GM23248 (cell line): ENCODE results near the gene HDAC8. TPM values are rescaled to one million over a fixed set of nuclear protein-coding genes. Genes with fewer than 3 reads are reported as not detected.
A peak's percentile ranks its signal among the peaks of the same experiment; 100 is the strongest.

Experiments used
- DNase-seq: peaks from one replicate; pipeline ENCODE4 v3.0.0-alpha.2; 2015
- H2AFZ ChIP-seq: fragments of 200-600 bp; sonication (generic); 2 replicates; pipeline ENCODE4 v1.6.1; 2016; ENCODE audit warnings: antibody characterized with exemption
- H3F3A ChIP-seq: fragments of 200-600 bp; sonication (generic); 2 replicates; pipeline ENCODE4 v1.6.1; 2016; ENCODE audit warnings: mild to moderate bottlenecking, antibody characterized with exemption, mixed run types; ENCODE audit not compliant: insufficient read depth
- H3K27ac ChIP-seq: fragments of 200-600 bp; sonication (generic); 2 replicates; pipeline ENCODE4 v1.5.1; 2016; ENCODE audit warnings: mild to moderate bottlenecking
- H3K27me3 ChIP-seq: fragments of 200-600 bp; sonication (generic); replicated peaks from 2 replicates; pipeline ENCODE4 v1.6.1; 2016; ENCODE audit warnings: mild to moderate bottlenecking; ENCODE audit not compliant: insufficient read depth
- H3K36me3 ChIP-seq: fragments of 200-600 bp; sonication (generic); 2 replicates; pipeline ENCODE4 v1.6.1; 2016; ENCODE audit warnings: low read depth, mild to moderate bottlenecking
- H3K4me1 ChIP-seq: fragments of 200-600 bp; sonication (generic); 2 replicates; pipeline ENCODE4 v1.6.1; 2016; ENCODE audit warnings: mild to moderate bottlenecking; ENCODE audit not compliant: insufficient read depth
- H3K4me2 ChIP-seq: fragments of 200-600 bp; sonication (generic); one replicate; pipeline ENCODE4 v1.6.1; 2016; ENCODE audit warnings: mild to moderate bottlenecking; ENCODE audit not compliant: unreplicated experiment
- H3K4me3 ChIP-seq: fragments of 200-600 bp; sonication (generic); 2 replicates; pipeline ENCODE4 v1.5.1; 2016; ENCODE audit warnings: mild to moderate bottlenecking
- H3K79me2 ChIP-seq: fragments of 200-600 bp; sonication (generic); 2 replicates; pipeline ENCODE4 v1.6.1; 2016; ENCODE audit warnings: mild to moderate bottlenecking; ENCODE audit not compliant: insufficient read depth
- H3K9ac ChIP-seq: fragments of 200-600 bp; sonication (generic); 2 replicates; pipeline ENCODE4 v1.6.1; 2016; ENCODE audit warnings: mild to moderate bottlenecking
- H3K9me2 ChIP-seq: fragments of 200-600 bp; sonication (generic); 2 replicates; pipeline ENCODE4 v1.6.1; 2016; ENCODE audit warnings: mixed run types, mild to moderate bottlenecking, moderate library complexity; ENCODE audit not compliant: insufficient read depth
- H3K9me3 ChIP-seq: fragments of 200-600 bp; sonication (generic); one replicate; pipeline ENCODE4 v1.6.1; 2017; ENCODE audit warnings: low read depth
- H4K20me1 ChIP-seq: fragments of 200-600 bp; sonication (generic); 2 replicates; pipeline ENCODE4 v1.6.0; 2016; ENCODE audit not compliant: insufficient read depth
- EZH2 ChIP-seq: fragments of 200-600 bp; sonication (generic); IDR thresholded peaks from 2 replicates; pipeline ENCODE4 v1.6.1; 2018; ENCODE audit warnings: antibody characterized with exemption, mild to moderate bottlenecking; ENCODE audit not compliant: insufficient read depth, poor library complexity, severe bottlenecking
- EZH2phosphoT487 ChIP-seq: fragments of 200-600 bp; sonication (generic); IDR thresholded peaks from 2 replicates; pipeline ENCODE4 v1.6.1; 2018; ENCODE audit warnings: antibody characterized with exemption, moderate library complexity, mild to moderate bottlenecking, low read depth; ENCODE audit not compliant: insufficient read depth
- WGBS, 2 experiments: methylation state at CpG; one replicate each; pipeline ENCODE4 v1.1.6; 2015 to 2017; ENCODE audit warnings: low lambda C conversion rate in 2 of 2, low coverage in 1 of 2; ENCODE audit errors: missing lambda C conversion rate in 2 of 2; 5-methylcytosine and 5-hydroxymethylcytosine counted together
- in situ Hi-C: fragments of 300-500 bp; cut with MboI; formaldehyde crosslinking; loops from 2 replicates; pipeline ENCODE4 v1.15.0; 2020
- polyA plus RNA-seq: library from polyadenylated mRNA; unstranded; fragments of >200 nt; fragmentation: Nextera tagmentation; extraction: Ambion mirVana; gene quantifications from 2 replicates; pipeline ENCODE4 v1.2.1, GENCODE V29; 2016
- total RNA-seq: library from RNA; depleted of rRNA; stranded (reverse); fragments of >200 nt; shearing (Covaris generic); gene quantifications from 2 replicates; pipeline ENCODE4 v1.2.3, GENCODE V29; 2014

Gene HDAC8
- total and polyA plus RNA-seq, 2 experiments from 2014 or later = 20.0 to 20.4 TPM

- WGBS, 2 experiments = 88 to 100% methylated on average over 6 to 9 of the region's 9 CpGs
- in situ Hi-C loops = no loop called here
Measured at GRCh38 chrX:72301781-72302180, 270.9 kb downstream of the HDAC8 start.

GRCh38 chrX:72299891-72300630 is 272.6 kb downstream of the HDAC8 start:
- Histone ChIP-seq H3K27ac (no peak overlapping the region), H3K4me2 (no peak overlapping the region), H3K27me3 (0 out of 2 replicates have a peak, but pooled peaks cover 9% of the 10 kb centered on the region), H3K4me3 (no peak overlapping the region), H3K36me3 (no peaks in the 10 kb centered on the region), H4K20me1 (no peaks in the 10 kb centered on the region), H3K9me2 (no peaks in the 10 kb centered on the region), H2AFZ (no peak overlapping the region), H3K9ac (no peak overlapping the region), H3K4me1 (no peaks in the 10 kb centered on the region), H3F3A (no peaks in the 10 kb centered on the region), H3K9me3 (no peaks in the 10 kb centered on the region), H3K79me2 (no peaks in the 10 kb centered on the region)
- in situ Hi-C loops = loop anchor here (25.0 kb wide), 1 partner anchor 237 kb away; no protein-coding TSS in a partner anchor
- TF ChIP-seq EZH2phosphoT487 (no peak), EZH2 (no peak)
- DNase-seq = no peak
- 75 to 76% methylated on average over 4 of the region's 4 CpGs for WGBS, 2 experiments

More at GRCh38 chrX:72301781-72302180, 270.9 kb downstream of the HDAC8 start:
- Histone ChIP-seq H3F3A (no peaks in the 10 kb centered on the region), H3K4me3 (no peak overlapping the region), H3K9me3 (no peaks in the 10 kb centered on the region), H3K4me1 (no peaks in the 10 kb centered on the region), H3K9me2 (no peaks in the 10 kb centered on the region), H3K79me2 (no peaks in the 10 kb centered on the region), H4K20me1 (no peaks in the 10 kb centered on the region), H3K27ac (no peak overlapping the region), H3K4me2 (no peak overlapping the region), H3K9ac (no peak overlapping the region), H2AFZ (no peak overlapping the region), H3K36me3 (no peaks in the 10 kb centered on the region), H3K27me3 (peaks cover 15% of the 10 kb centered on the region; the same call in 1 of the 2 replicates)
- no peak for DNase-seq
- TF ChIP-seq EZH2 (no peak), EZH2phosphoT487 (no peak)

GRCh38 chrX:72297953-72298730 is 274.5 kb downstream of the HDAC8 start:
- H2AFZ ChIP-seq = no peak overlapping the region
- peak; percentile 25 for DNase-seq
- no peak overlapping the region for H3K4me2 ChIP-seq
- H3K79me2 ChIP-seq = no peaks in the 10 kb centered on the region
- in situ Hi-C loops = loop anchor here (25.0 kb wide), 1 partner anchor 239 kb away; no protein-coding TSS in a partner anchor
- H3K27me3 ChIP-seq = 0 out of 2 replicates have a peak, but pooled peaks cover 1% of the 10 kb centered on the region
- WGBS, 2 experiments = 89 to 90% methylated on average over 4 of the region's 4 CpGs
- H3K4me1 ChIP-seq = no peaks in the 10 kb centered on the region
- H3K27ac ChIP-seq = no peak overlapping the region
- H3K9me3 ChIP-seq = no peaks in the 10 kb centered on the region
- H3K4me3 ChIP-seq = no peak overlapping the region
- H3K9ac ChIP-seq = no peak overlapping the region
- TF ChIP-seq EZH2 (no peak), EZH2phosphoT487 (no peak)
- no peaks in the 10 kb centered on the region for H3F3A ChIP-seq
- H3K36me3 ChIP-seq = no peaks in the 10 kb centered on the region
- H3K9me2 ChIP-seq = no peaks in the 10 kb centered on the region
- H4K20me1 ChIP-seq = no peaks in the 10 kb centered on the region

GRCh38 chrX:72296991-72297390 is 275.7 kb downstream of the HDAC8 start:
- TF ChIP-seq EZH2 (no peak), EZH2phosphoT487 (0 out of 2 replicates have a peak, but pooled peaks have one; percentile 44)
- no peak overlapping the region for H3K27ac ChIP-seq
- H2AFZ ChIP-seq = no peak overlapping the region
- H3K79me2 ChIP-seq = no peaks in the 10 kb centered on the region
- peak; percentile 28 for DNase-seq
- no peaks in the 10 kb centered on the region for H3K9me2 ChIP-seq
- H3K36me3 ChIP-seq = no peaks in the 10 kb centered on the region
- no peaks in the 10 kb centered on the region for H4K20me1 ChIP-seq
- in situ Hi-C loops = loop anchor here (25.0 kb wide), 1 partner anchor 240 kb away; no protein-coding TSS in a partner anchor
- WGBS, 2 experiments = 0% methylated on average over 1 of the region's 1 CpG
- H3K4me1 ChIP-seq = no peaks in the 10 kb centered on the region
- no peak overlapping the region for H3K4me2 ChIP-seq
- no peaks in the 10 kb centered on the region for H3K9me3 ChIP-seq
- H3K4me3 ChIP-seq = no peak overlapping the region
- H3K9ac ChIP-seq = no peak overlapping the region
- H3F3A ChIP-seq = no peaks in the 10 kb centered on the region
- H3K27me3 ChIP-seq = no peaks in the 10 kb centered on the region
